ENCODE data around the gene MYBL2.

The MYBL2 gene

DNA sequence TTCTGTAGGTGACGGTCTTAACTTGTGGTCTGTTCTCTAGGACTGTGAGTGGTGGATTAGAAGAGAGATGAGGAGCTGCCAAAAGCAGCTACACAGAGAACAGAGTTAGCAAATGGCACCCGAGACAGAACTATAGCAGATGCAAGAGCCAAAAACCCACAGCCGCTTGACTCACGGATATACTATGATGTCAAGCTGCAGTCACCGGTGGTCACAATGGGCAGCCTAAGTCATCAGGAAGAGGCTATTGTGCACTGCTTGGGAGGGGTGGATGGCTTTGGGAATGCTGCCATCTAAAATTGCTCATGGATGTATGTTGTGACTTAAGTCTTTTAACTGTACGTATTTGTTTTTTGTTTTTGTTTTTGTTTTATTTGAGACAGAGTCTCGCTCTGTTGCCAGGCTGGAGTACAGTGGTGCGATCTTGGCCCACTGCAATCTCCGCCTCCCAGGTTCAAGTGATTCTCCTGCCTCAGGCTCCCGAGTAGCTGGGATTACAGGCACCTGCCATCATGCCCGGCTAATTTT is 60.0 kb downstream of the MYBL2 start, which contains the start of gene GTSF1L:
Gene GTSF1L (minus strand): TSS at position 192 of the 528 bp plus-strand sequence. CDS start 308 bp downstream, outside the sequence.
- H3K4me3 ChIP-seq (replicated peaks; ENCODE audit: low read depth, low read length) = no peak within 1 kb of the TSS
- TF ChIP-seq CTCF (IDR thresholded peaks at IDR 0.05; ENCODE audit: low read depth, low read length, missing control alignments) = no peak
- no peak for DNase-seq (ENCODE audit: extremely low read depth, low read depth)

DNA sequence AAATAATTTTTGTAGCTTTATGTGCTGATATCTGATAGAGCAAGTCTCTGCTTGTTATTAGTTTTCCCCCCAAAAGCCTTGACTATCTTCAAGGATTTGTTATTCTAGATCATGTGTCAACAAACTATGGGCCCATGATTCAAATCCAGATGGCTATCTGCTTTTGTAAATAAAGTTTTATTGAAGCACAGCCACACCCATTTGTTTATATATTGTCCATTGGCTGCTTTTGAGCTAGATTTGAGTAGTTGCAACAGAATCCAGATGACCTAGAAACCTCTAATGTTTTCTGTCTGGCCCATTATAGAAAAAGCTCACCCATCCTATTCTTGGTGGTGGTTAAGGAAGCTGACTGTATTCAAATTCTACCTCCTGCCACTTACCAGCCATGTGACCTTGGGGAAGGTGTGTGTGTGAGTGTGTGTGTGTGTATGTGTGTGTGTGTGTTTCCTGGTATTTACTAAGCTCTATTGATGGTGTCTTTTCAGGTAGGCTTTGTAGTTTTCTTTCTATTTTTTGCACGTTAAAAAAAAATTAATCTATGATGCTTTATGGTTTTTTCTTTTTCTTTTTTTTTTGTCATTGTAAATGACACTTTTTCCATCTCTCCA is 61.2 kb downstream of the MYBL2 start:
- TF ChIP-seq CTCF (IDR thresholded peaks at IDR 0.05; ENCODE audit: low read depth, low read length, missing control alignments) = no peak
- no peak for DNase-seq (ENCODE audit: extremely low read depth, low read depth)

DNA sequence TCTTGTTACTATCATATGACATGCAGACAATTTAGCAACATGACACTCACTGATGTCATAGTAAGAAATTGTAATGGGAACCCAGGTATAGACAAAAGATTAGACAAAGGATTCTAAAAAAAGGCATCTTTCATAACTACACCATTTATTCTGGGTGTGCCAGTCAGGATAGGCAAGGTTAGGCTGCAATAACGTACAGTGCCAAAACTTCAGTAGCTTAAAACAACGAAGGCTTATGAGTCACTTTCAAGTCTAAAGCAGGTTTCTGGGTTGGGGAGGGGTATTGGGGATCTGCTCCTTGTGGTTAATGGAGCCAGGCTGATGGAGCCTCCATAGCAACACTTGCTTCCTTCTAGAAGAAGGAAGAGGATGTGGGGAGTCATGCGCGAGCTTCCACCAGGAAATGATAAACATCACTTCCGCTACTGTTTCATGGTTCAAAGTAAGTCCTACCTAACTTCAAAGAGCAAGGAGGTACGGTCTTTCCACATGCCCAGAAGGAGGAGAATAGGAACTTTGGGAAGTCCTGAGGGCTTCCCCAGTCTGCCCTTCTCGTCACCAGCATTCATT is 61.9 kb downstream of the MYBL2 start:
- TF ChIP-seq CTCF (IDR thresholded peaks at IDR 0.05; ENCODE audit: low read depth, low read length, missing control alignments) = no peak
- no peak overlapping the region for H3K4me3 ChIP-seq (replicated peaks; ENCODE audit: low read depth, low read length)
- no peak for DNase-seq (ENCODE audit: extremely low read depth, low read depth)

More for the DNA sequence above, 61.2 kb downstream of the MYBL2 start:
- no peak overlapping the region for H3K4me3 ChIP-seq (replicated peaks; ENCODE audit: low read depth, low read length)

DNA sequence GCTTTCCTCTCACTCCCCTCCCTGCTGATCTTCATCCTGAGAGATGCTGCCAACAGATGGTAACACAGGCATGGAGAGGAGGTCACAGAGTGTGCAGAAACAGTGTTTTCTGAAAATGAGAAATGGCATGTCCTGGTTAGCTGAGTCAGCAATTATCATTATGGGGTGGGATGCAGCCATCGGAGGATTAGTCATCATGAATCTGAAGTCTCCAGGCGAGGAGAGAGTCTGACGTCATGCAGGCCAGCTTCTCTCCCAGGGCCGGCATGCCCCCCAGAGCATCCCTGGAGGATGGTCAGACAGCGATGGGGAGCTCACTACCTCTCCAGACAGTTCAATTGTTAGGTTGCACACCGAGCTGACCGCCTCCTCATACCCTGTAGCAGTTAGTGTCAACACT is 64.6 kb downstream of the MYBL2 start:
- TF ChIP-seq CTCF (IDR thresholded peaks at IDR 0.05; ENCODE audit: low read depth, low read length, missing control alignments) = no peak
- no peak for DNase-seq (ENCODE audit: extremely low read depth, low read depth)
- no peak overlapping the region for H3K4me3 ChIP-seq (replicated peaks; ENCODE audit: low read depth, low read length)

DNA sequence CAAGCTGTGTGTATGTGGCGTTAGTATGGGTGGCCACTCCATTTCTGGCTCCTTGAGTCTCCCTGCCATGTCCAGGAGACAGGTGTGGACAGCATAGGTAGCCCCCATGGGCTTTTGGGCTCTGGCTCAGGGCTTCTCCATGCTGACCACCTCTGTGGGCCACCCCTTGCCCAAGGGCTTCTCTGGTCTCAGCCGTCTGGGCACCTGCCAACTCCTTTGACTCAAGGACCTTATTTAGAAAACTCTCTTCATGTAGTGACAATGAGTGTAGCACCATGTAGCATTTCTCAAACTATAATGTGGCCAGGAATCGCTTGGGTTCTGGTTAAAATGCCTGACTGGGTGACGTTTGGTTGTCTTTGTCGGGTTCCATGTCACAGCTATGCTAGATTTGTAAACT is 65.0 kb downstream of the MYBL2 start:
- H3K4me3 ChIP-seq (replicated peaks; ENCODE audit: low read depth, low read length) = no peak overlapping the region
- TF ChIP-seq CTCF (IDR thresholded peaks at IDR 0.05; ENCODE audit: low read depth, low read length, missing control alignments) = no peak
- no peak for DNase-seq (ENCODE audit: extremely low read depth, low read depth)

GRCh38 chr20:43736588-43737158 is 69.8 kb downstream of the MYBL2 start:
- TF ChIP-seq CTCF (IDR thresholded peaks at IDR 0.05; ENCODE audit: low read depth, low read length, missing control alignments) = no peak
- no peak overlapping the region for H3K4me3 ChIP-seq (replicated peaks; ENCODE audit: low read depth, low read length)
- no peak for DNase-seq (ENCODE audit: extremely low read depth, low read depth)
